Measurements from ENCODE around the gene UNC93B1.

Gene UNC93B1

GRCh38 chr11:68040101-68040956 is 36.4 kb upstream of the UNC93B1 start:
- DNase-seq = peak; percentile 91

GRCh38 chr11:68039526-68040086 is 35.7 kb upstream of the UNC93B1 start:
- DNase-seq = peak; percentile 72

DNA sequence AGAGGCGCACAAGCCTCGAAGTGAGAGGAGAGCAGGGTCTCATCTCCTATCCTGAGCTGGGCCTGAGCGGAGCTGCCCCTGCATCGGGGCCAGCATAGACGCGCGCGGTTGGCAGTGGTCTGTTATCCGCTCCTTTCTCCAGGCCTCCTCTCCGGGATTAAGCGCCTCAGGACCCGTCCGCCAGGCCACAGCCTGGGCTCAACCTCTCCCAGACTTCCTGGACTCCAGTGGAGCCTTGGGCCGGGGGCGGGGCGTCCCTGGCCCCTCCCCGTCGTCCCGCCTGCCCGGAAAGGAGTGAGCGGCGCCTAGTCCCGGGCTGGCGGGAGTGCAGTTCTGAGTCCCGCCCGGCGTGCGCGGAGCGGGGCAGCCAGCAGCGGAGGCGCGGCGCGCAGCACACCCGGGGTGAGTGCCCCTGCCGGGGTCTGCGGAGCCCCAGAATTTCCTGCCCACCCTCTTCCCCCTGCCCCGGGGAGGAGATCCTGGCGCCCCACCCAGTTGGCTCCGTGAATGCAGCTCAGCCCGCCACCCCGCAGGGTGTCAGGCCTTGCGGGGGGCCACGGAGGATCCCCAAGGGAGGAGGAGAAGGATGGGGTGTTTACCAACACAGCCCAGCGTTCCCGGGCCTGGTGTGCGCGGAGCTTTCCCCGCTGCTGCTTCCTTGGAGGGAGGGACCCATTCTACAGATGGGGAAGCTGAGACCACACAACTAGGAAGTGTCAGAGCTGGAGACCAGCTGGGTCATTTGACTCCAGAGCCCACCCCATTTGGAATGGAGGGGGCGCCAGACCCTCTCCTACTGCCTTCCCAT is 35.0 kb upstream of the UNC93B1 start, which contains the start of gene TCIRG1:
Gene TCIRG1, plus strand, starts transcription at position 308 of the 808 bp plus-strand sequence. CDS start 2,247 bp downstream, outside the sequence.
- DNase-seq = peak; percentile 96

GRCh38 chr11:68038226-68038717 is 34.4 kb upstream of the UNC93B1 start:
- DNase-seq = peak; percentile 85

DNA sequence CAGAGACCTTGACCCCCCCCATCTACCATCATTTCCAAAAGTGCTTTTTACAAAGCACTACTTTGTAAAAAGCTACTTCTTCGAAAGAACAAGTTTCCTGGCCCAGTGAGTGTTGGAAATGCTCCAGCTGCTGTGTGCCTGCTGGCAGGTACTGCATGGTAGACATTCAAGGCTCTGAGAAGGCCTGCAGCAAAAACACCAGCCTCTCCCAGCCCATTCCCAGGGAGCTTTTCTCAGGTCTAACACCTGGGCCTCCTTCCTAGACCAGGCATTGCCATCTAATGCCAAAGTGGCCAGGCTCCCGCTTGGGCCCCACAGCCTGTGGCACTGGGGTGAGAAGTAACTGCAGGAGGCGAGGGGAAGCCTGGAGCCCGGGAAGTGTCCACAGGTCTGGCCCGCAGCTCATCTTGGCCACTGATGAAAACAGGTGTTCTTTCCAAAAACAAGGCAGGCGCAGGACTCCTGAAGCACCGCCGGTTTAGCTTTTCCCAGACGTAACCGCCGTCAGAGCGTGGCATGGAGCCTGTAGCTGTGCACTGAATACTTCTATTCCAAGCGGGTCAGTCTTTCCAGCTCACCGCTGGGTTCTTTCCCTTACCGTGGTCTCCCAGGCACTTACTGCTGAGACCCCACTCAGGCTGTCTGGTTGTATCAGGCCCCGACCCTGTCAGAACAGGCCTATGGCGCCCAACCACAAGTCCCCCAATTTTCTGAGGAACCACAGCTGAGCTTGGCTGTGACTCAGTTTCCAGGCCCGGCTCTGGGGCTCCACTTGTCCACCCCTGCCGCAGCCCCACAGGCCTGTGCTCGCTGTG is 33.7 kb upstream of the UNC93B1 start:
- DNase-seq = peak; percentile 54

GRCh38 chr11:68036717-68037239 is 32.9 kb upstream of the UNC93B1 start:
- no peak for DNase-seq

- no peak for DNase-seq
These were observed 32.3 kb upstream of the UNC93B1 start for GRCh38 chr11:68036141-68036716.

DNA sequence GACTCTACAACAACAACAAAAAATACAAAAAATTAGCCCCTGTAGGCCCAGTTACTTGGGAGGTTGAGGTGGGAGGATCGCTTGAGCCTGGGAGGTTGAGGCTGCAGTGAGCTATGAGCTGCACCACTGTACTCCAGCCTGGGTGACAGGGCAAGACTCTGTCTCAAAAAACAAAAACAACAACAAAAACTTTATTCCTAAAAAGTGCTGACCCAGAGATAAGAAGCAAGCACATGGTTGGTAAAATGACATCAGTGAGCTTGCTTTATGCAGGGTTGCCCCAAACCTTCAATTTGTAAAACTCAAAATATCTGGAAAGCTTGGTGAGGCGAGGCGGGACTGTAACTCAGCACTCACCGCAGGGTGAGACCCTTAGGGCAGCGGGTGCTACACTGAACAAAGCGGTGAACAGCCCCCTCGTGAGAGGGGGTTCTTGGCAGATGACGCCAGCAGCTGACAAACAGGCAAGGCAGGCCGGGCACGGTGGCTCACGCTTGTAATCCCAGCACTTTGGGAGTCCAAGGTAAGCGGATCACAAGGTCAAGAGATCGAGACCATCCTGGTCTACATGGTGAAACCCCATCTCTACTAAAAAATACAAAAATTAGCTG is 31.5 kb upstream of the UNC93B1 start:
- no peak for DNase-seq

DNA sequence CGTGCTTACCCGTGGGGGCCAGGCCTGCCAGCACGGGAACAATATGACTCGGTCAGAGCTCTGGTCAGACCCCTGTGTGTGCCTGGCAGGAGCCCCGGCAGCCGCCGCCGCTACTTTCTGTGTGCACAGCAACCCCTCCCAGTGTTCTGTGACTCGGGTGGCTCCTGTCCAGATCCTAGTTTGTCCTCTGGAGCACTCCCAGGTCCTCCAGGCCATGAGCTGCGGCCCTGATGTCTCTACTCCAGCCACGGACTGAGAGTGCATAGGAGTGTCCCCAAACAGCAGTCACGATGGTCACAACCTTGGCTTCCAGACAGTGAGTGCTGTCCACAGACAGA is 29.8 kb upstream of the UNC93B1 start:
- DNase-seq = no peak

DNA sequence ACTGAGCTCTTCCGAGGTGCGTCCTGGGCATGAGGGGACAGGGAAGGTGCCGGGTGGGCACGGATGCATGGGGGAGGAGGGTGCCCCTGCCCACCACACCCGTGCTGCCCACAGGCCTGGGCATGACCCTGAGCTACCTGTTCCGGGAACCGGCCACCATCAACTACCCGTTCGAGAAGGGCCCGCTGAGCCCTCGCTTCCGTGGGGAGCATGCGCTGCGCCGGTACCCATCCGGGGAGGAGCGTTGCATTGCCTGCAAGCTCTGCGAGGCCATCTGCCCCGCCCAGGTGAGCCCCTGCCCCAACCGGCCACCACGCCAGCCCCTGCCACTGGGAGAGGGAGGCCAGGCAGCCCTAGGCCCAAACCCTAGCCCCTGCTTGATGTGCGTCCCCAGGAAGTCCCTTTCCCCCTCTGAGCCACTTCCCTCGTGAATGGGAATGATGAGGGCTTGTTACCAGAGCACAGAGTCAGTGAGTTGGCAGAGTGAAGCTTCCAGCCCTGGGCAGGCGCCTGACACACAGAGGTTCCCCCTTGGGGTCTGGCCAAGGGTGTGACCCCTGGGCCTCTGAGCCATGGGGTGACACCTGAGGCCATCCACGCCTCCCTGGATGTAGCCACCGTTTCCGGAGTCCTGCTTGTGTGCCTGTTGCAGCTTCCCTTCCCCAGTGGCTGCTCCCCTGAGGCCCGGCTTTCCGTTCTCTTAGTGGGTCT is 29.3 kb upstream of the UNC93B1 start:
- DNase-seq = no peak

- DNase-seq = no peak
These were observed 28.1 kb upstream of the UNC93B1 start for GRCh38 chr11:68032003-68032402.

- DNase-seq = peak; percentile 50
These were observed 27.2 kb upstream of the UNC93B1 start for GRCh38 chr11:68031144-68031464.

- DNase-seq = peak; percentile 100
These were observed 26.6 kb upstream of the UNC93B1 start, which contains the start of gene NDUFS8 for GRCh38 chr11:68030318-68031143. NDUFS8 (plus strand) TSS chr11:68030681; CDS start chr11:68032152, 1,471 bp downstream.

- DNase-seq = no peak
These were observed 25.1 kb upstream of the UNC93B1 start for GRCh38 chr11:68028802-68029545.

DNA sequence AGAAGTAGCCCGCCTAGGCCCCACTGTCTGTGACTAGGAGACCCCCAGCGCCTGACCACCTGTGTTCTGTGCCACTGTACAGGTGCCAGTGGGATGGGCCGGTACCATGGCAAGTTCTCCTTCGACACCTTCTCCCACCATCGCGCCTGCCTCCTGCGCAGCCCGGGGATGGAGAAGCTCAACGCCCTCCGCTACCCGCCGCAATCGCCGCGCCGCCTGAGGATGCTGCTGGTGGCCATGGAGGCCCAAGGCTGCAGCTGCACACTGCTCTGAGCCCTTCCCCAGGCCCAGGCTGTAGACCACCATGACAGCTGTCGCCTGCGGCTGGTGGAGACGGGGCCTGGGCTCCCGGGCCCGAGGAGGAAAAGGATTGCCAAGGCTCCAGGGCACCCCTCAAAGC is 23.8 kb upstream of the UNC93B1 start:
- DNase-seq = no peak

GRCh38 chr11:68026391-68027105 is 22.7 kb upstream of the UNC93B1 start:
- DNase-seq = peak; percentile 88

GRCh38 chr11:68025047-68025446 is 21.1 kb upstream of the UNC93B1 start:
- peak; percentile 41 for DNase-seq

- DNase-seq = no peak
These were observed 20.6 kb upstream of the UNC93B1 start for GRCh38 chr11:68024508-68024907.
